SK-N-SH treated with all-trans-retinoic acid at 6 μM for 48 hours (cell line): Measurements from ENCODE around the gene ETS1.

Source experiments
- CREB5 ChIP-seq: fragments of 250-450 bp; sonication (Bioruptor Pico); IDR thresholded peaks from 2 replicates; pipeline ENCODE4 v1.5.1; 2020; ENCODE audit warnings: low read depth, mild to moderate bottlenecking, moderate library complexity
- CSRNP3 ChIP-seq: fragments of 250-450 bp; sonication (Bioruptor Pico); IDR thresholded peaks from 2 replicates; pipeline ENCODE4 v1.5.1; 2021; ENCODE audit warnings: mild to moderate bottlenecking, moderate library complexity
- GLIS3 ChIP-seq: fragments of 250-450 bp; sonication (Bioruptor Pico); IDR thresholded peaks from 2 replicates; pipeline ENCODE4 v1.5.0; 2020; ENCODE audit warnings: mild to moderate bottlenecking, moderate library complexity
- OSR1 ChIP-seq: fragments of 250-450 bp; sonication (Bioruptor Pico); IDR thresholded peaks from 2 replicates; pipeline ENCODE4 v1.8.0; 2022; ENCODE audit warnings: moderate library complexity, mild to moderate bottlenecking, inconsistent platforms
- PATZ1 ChIP-seq: fragments of 250-450 bp; sonication (Bioruptor Pico); IDR thresholded peaks from 2 replicates; pipeline ENCODE4 v1.8.0; 2020; ENCODE audit warnings: mild to moderate bottlenecking, moderate library complexity, borderline replicate concordance
- POU6F1 ChIP-seq: fragments of 250-450 bp; sonication (Bioruptor Pico); IDR thresholded peaks from 2 replicates; pipeline ENCODE4 v1.8.0; 2021; ENCODE audit warnings: low read depth, mild to moderate bottlenecking, moderate library complexity, borderline replicate concordance
- TOX ChIP-seq: fragments of 250-450 bp; sonication (Bioruptor Pico); IDR thresholded peaks from 2 replicates; pipeline ENCODE4 v1.8.0; 2021; ENCODE audit warnings: mild to moderate bottlenecking, moderate library complexity, borderline replicate concordance
- TSHZ2 ChIP-seq: fragments of 250-450 bp; sonication (Bioruptor Pico); IDR thresholded peaks from 2 replicates; pipeline ENCODE4 v1.5.0; 2020; ENCODE audit warnings: mild to moderate bottlenecking, moderate library complexity
- ZFP3 ChIP-seq: fragments of 250-450 bp; sonication (Bioruptor Pico); IDR thresholded peaks from 2 replicates; pipeline ENCODE4 v1.5.0; 2020; ENCODE audit warnings: mild to moderate bottlenecking, moderate library complexity
- ZFP30 ChIP-seq: fragments of 450-650 bp; formaldehyde crosslinking; IDR thresholded peaks from 2 replicates; pipeline ENCODE4 v1.5.0; 2022; ENCODE audit warnings: mild to moderate bottlenecking, moderate library complexity

- TF ChIP-seq CREB5 = no peak
- no peak for TF ChIP-seq CSRNP3
- TF ChIP-seq POU6F1 (CRISPR knock-in tag) = no peak
- no peak for TF ChIP-seq PATZ1 (CRISPR knock-in tag)
- no peak for TF ChIP-seq GLIS3 (CRISPR knock-in tag)
- no peak for TF ChIP-seq OSR1 (CRISPR knock-in tag)
- TF ChIP-seq ZFP30 = no peak
- TF ChIP-seq ZFP3 (CRISPR knock-in tag) = no peak
- no peak for TF ChIP-seq TSHZ2 (CRISPR knock-in tag)
- no peak for TF ChIP-seq TOX
Measured at GRCh38 chr11:128587415-128587814, at the start of gene ETS1.
